OCI-LY1 (cell line): ENCODE measurements around the gene TMEM236.

ENCODE experiments used
- H2AFZ ChIP-seq: fragments of 200-600 bp; sonication (generic), shearing (Covaris generic); 2 replicates; pipeline ENCODE4 v1.6.0; 2014; ENCODE audit warnings: antibody characterized with exemption, mild to moderate bottlenecking, low read length
- H3F3A ChIP-seq: fragments of 200-600 bp; sonication (generic), shearing (Covaris generic); 2 replicates; pipeline ENCODE4 v1.6.0; 2014; ENCODE audit warnings: mild to moderate bottlenecking, antibody characterized with exemption, low read length, moderate library complexity; ENCODE audit not compliant: insufficient read depth
- H3K27ac ChIP-seq: fragments of 200-600 bp; sonication (generic); 2 replicates; pipeline ENCODE4 v1.5.1; 2014; ENCODE audit warnings: low read length, mixed run types, mild to moderate bottlenecking, low read depth; ENCODE audit not compliant: poor library complexity, severe bottlenecking
- H3K27me3 ChIP-seq: fragments of 200-600 bp; sonication (generic); 2 replicates; pipeline ENCODE4 v1.6.0; 2014; ENCODE audit warnings: antibody characterized with exemption, mild to moderate bottlenecking, low read length, moderate library complexity; ENCODE audit not compliant: insufficient read depth
- H3K36me3 ChIP-seq: fragments of 200-600 bp; sonication (generic); 2 replicates; pipeline ENCODE4 v1.6.1; 2014; ENCODE audit warnings: mild to moderate bottlenecking, antibody characterized with exemption, low read length, moderate library complexity, mixed read lengths; ENCODE audit not compliant: insufficient read depth
- H3K4me1 ChIP-seq: fragments of 200-600 bp; sonication (generic); 2 replicates; pipeline ENCODE4 v1.5.1; 2014; ENCODE audit warnings: mild to moderate bottlenecking, low read length, moderate library complexity; ENCODE audit not compliant: insufficient read depth, severe bottlenecking
- H3K4me2 ChIP-seq: fragments of 200-600 bp; sonication (generic), shearing (Covaris generic); 2 replicates; pipeline ENCODE4 v1.6.1; 2014; ENCODE audit warnings: low read length
- H3K4me3 ChIP-seq: fragments of 200-600 bp; sonication (generic); 2 replicates; pipeline ENCODE4 v1.5.1; 2014; ENCODE audit warnings: low read length, low read depth, mild to moderate bottlenecking, mixed read lengths; ENCODE audit not compliant: poor library complexity, severe bottlenecking
- H3K79me2 ChIP-seq: fragments of 200-600 bp; shearing (Covaris generic); 2 replicates; pipeline ENCODE4 v1.6.1; 2016; ENCODE audit warnings: mixed run types, low read length, mixed read lengths; ENCODE audit not compliant: insufficient read depth
- H3K9ac ChIP-seq: fragments of 200-600 bp; sonication (generic), shearing (Covaris generic); 2 replicates; pipeline ENCODE4 v1.6.1; 2014; ENCODE audit warnings: mild to moderate bottlenecking, low read length, mixed read lengths
- H3K9me2 ChIP-seq: fragments of 200-600 bp; sonication (generic), shearing (Covaris generic); 2 replicates; pipeline ENCODE4 v1.6.1; 2014; ENCODE audit warnings: low read depth, mild to moderate bottlenecking, low read length, mixed read lengths
- H3K9me3 ChIP-seq: fragments of 200-600 bp; shearing (Covaris generic); 2 replicates; pipeline ENCODE4 v1.6.1; 2014; ENCODE audit warnings: low read length, mixed read lengths
- H4K20me1 ChIP-seq: fragments of 200-600 bp; sonication (generic), shearing (Covaris generic); 2 replicates; pipeline ENCODE4 v1.6.0; 2016; ENCODE audit warnings: mild to moderate bottlenecking, low read length; ENCODE audit not compliant: insufficient read depth
- EZH2 ChIP-seq: fragments of 200-600 bp; sonication (generic), shearing (Covaris generic); IDR thresholded peaks from 2 replicates; pipeline ENCODE4 v1.8.0; 2017; ENCODE audit warnings: borderline replicate concordance, mixed run types, mild to moderate bottlenecking, antibody characterized with exemption, low read length, moderate library complexity, mixed read lengths
- TF ChIP-seq, protein P1 (sequence below): fragments of 200-600 bp; sonication (generic), shearing (Covaris generic); IDR thresholded peaks from 2 replicates; pipeline ENCODE4 v1.5.1; 2017; ENCODE audit warnings: mild to moderate bottlenecking, antibody characterized with exemption, low read length, moderate library complexity, mixed read lengths

The TMEM236 gene

DNA sequence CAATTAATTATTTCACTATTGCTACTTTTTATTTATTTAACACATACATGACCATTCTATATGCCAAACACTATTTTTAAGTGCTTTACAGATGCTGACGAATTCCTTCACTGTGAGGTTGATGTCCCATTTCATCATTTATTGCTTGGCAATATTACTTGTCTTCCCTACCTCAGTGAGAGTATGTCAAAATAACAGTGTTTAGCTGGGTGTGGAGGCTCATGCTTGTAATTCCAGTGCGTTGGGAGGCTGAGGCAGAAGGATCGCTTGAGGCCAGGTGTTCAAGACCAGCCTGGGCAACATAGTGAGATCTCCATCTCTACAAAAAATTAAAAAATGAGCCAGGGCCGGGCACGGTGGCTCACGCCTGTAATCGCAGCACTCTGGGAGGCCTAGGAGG is 37.4 kb downstream of the TMEM236 start:
- no peak for TF ChIP-seq EZH2
- TF ChIP-seq, protein P1, sequence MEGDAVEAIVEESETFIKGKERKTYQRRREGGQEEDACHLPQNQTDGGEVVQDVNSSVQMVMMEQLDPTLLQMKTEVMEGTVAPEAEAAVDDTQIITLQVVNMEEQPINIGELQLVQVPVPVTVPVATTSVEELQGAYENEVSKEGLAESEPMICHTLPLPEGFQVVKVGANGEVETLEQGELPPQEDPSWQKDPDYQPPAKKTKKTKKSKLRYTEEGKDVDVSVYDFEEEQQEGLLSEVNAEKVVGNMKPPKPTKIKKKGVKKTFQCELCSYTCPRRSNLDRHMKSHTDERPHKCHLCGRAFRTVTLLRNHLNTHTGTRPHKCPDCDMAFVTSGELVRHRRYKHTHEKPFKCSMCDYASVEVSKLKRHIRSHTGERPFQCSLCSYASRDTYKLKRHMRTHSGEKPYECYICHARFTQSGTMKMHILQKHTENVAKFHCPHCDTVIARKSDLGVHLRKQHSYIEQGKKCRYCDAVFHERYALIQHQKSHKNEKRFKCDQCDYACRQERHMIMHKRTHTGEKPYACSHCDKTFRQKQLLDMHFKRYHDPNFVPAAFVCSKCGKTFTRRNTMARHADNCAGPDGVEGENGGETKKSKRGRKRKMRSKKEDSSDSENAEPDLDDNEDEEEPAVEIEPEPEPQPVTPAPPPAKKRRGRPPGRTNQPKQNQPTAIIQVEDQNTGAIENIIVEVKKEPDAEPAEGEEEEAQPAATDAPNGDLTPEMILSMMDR = no peak
- Histone ChIP-seq H3K9me3 (no peaks in the 10 kb centered on the region), H3K4me2 (no peak overlapping the region), H3K4me3 (no peak overlapping the region), H2AFZ (no peak overlapping the region), H3K4me1 (no peaks in the 10 kb centered on the region), H3F3A (no peaks in the 10 kb centered on the region), H4K20me1 (no peaks in the 10 kb centered on the region), H3K27me3 (no peaks in the 10 kb centered on the region), H3K79me2 (no peaks in the 10 kb centered on the region), H3K36me3 (no peaks in the 10 kb centered on the region), H3K9me2 (no peaks in the 10 kb centered on the region), H3K27ac (no peak overlapping the region), H3K9ac (no peak overlapping the region)

DNA sequence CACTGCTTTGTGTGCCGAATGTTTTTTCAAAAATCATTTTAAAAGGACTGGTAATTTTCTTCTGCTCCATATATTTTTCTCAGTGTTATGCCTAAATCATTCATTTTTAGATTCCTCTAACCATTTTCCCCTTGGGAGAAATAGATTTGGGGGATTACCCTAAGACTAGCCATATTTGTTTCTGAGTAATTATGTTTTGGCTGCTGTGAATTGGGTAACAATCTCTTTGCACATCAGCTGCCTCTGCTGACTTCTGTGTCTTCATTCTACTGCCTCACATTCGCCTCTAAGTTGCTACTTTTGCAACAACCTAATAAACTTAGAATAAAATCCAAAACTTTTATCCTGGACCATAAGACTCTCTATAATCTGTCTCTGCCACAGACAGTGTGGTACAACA is 38.6 kb downstream of the TMEM236 start:
- Histone ChIP-seq H3K79me2 (no peaks in the 10 kb centered on the region), H3K4me3 (no peak overlapping the region), H3K4me2 (no peak overlapping the region), H3K4me1 (no peaks in the 10 kb centered on the region), H3K27ac (no peak overlapping the region), H3F3A (no peaks in the 10 kb centered on the region), H3K27me3 (no peaks in the 10 kb centered on the region), H2AFZ (no peak overlapping the region), H3K9me3 (no peaks in the 10 kb centered on the region), H3K36me3 (no peaks in the 10 kb centered on the region), H3K9ac (no peak overlapping the region), H3K9me2 (no peaks in the 10 kb centered on the region), H4K20me1 (no peaks in the 10 kb centered on the region)
- TF ChIP-seq, protein P1 = no peak
- TF ChIP-seq EZH2 = no peak

DNA sequence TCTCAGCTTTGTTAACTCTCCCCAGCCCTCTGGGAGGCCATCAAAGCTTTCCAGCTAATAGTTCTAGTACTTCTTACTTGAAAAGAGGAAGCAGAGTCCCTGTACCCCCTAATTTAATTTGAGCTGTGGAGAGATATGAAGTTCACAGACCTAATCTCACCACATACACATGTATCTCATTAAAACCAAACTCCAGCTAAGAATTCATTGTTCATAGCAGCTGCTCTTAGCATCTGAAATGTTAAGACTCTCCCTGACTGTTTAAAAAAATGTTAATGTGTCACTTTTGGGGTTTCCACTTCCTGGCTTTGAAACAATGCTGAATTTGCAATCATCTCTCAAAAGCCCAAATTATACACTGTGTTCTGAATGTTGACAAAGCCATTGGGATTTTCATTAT is 41.0 kb downstream of the TMEM236 start:
- H2AFZ ChIP-seq = no peak overlapping the region
- H3K27ac ChIP-seq = no peak overlapping the region
- no peak for TF ChIP-seq EZH2
- TF ChIP-seq, protein P1 = no peak

More for the DNA sequence above, 41.0 kb downstream of the TMEM236 start:
- no peaks in the 10 kb centered on the region for H3K79me2 ChIP-seq
- no peak overlapping the region for H3K4me2 ChIP-seq
- no peaks in the 10 kb centered on the region for H3F3A ChIP-seq
- no peaks in the 10 kb centered on the region for H3K27me3 ChIP-seq
- H3K9me3 ChIP-seq = no peaks in the 10 kb centered on the region
- H3K4me1 ChIP-seq = no peaks in the 10 kb centered on the region
- no peaks in the 10 kb centered on the region for H3K36me3 ChIP-seq
- no peak overlapping the region for H3K9ac ChIP-seq
- no peaks in the 10 kb centered on the region for H4K20me1 ChIP-seq
- no peaks in the 10 kb centered on the region for H3K9me2 ChIP-seq
- no peak overlapping the region for H3K4me3 ChIP-seq
